GOT3 (cell line): Measurements from ENCODE around the gene DAZAP1.
"Not testable (repeated sequence)": the region's sequence is repeated elsewhere in the genome, so short reads cannot be mapped to it uniquely, and the experiment has no call there.

Experiments used
- DNase-seq: peaks from one replicate; lab custom pipeline; 2025; ENCODE audit warnings: mixed read lengths; lab: John Stamatoyannopoulos, UW

The DAZAP1 gene

GRCh38 chr19:1411255-1412191 lies 4.1 kb downstream of the DAZAP1 start:
- no peak for DNase-seq

GRCh38 chr19:1412323-1412923 lies 5.0 kb downstream of the DAZAP1 start:
- no peak for DNase-seq

GRCh38 chr19:1412995-1413800 lies 5.8 kb downstream of the DAZAP1 start:
- no peak for DNase-seq

DNA sequence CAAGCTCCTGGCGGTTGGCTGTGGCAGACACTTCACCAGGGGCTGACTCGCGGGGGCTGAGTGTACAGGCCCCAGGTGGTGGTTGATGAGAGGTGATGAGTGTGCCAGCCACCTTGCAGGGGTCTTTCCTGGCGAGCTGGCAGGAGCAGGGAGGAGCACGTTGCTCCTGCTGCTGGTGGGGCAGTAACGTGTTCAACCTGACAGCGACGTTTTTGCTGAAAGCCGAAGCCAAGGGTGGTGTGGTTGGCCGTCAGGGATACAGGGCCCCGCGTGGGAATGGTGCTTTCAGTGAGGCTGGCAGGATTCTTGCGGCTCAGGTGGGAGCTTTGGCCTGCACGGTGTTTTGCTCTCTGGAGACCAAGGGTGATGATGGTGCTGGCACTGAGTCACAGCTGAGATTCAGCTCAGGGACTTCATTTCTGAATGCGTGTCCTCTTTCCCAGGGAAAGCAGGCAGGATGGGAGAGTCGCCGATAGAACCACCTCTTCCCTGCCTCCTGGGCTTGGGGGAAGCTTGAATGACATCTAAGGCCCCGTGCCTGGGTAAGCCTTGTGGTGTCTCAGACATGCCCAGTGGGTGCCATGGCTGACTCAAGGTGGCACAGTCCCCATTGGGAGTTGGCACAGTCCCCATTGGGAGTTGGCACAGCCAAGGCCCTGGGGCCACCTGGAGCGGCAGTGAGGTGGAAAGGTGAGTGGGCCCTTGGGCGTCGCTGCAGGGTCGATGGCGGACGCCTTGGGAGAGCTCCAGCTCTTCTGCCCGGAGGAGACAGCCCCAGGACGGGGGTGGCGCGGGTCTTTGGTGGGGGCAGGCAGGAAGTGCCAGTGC lies 8.8 kb downstream of the DAZAP1 start:
- no peak for DNase-seq

DNA sequence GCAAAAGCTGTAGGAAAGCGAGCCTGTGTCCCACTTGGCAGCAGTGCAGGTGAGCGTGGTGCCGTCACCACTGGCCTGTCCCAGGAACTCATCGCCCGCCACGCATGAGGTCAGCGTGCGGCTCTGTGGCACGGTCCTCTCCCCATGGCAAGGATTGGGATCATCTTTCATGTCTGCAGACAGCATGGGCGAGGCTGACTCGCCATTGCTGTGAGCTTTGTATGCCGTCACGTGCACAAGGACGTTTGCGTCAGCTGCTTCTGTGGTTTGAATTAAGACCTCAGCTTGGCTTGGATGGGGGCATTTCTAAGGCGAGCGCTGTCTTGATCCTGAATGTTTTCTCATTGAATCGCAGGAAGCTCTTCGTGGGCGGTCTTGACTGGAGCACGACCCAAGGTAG lies 9.8 kb downstream of the DAZAP1 start:
- DNase-seq: no peak

- no peak for DNase-seq
These were observed 10.5 kb downstream of the DAZAP1 start for GRCh38 chr19:1417681-1418495.

- DNase-seq: no peak
These were observed 11.1 kb downstream of the DAZAP1 start for GRCh38 chr19:1418496-1418775.

DNA sequence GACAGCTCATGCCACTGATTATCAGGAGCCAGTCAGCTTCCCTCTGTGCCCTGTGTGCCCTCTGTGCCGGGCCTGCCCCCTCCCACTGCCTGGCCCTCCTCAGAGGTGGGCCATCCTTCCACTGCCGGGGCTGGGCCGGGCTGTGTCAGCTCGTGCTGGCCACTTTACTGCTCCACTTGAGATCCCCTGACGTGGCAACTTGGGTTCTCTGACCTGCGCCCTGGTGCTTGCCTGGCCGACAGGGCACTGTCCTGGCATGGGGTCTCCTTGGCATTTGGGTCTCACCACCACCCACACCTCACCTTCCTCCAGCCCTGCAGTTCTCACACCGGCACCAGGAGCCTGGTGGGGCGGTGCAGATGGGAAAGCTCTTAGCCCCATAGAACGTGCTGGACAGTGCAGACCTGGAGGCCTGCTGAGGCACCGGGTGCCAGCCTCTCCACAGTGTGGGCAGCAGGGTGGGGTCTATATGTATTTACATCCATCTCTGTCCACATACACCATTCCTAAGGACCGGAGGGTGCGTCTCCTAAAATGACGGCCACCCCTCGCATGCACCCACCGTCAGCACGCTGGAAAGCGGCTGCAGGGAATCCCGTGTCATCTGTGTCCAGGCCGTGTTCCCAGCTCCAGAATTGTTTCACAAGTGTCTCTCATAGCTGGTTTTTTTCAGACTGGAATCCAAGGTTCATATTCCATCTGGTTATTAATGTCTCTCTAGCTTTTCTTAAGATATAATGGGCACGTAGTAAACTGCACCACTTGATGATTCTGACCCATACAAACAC lies 11.8 kb downstream of the DAZAP1 start:
- no peak for DNase-seq

- not testable (repeated sequence) for DNase-seq
These were observed 12.7 kb downstream of the DAZAP1 start for GRCh38 chr19:1420085-1420484.

GRCh38 chr19:1420590-1420989 lies 13.2 kb downstream of the DAZAP1 start:
- DNase-seq: no peak

- no peak for DNase-seq
These were observed 14.0 kb downstream of the DAZAP1 start for GRCh38 chr19:1421218-1421957.

DNA sequence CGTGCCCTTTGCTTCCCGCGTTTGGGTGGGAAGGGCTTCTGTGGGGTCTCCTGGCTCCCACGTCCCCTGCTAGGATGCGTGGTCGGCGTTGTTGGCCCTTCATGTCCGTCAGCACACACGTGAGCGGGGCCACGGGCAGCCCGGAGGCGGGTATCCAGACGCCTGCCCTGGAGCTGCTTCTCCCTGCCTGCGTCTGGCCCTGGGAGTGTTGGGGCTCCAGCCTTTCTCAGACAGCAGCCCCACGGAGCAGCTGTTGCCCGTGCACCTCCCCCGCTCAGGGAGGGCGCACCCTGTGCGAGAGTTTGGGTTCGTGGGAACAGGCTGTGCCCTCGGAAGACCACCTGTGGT lies 14.5 kb downstream of the DAZAP1 start:
- DNase-seq: no peak

DNA sequence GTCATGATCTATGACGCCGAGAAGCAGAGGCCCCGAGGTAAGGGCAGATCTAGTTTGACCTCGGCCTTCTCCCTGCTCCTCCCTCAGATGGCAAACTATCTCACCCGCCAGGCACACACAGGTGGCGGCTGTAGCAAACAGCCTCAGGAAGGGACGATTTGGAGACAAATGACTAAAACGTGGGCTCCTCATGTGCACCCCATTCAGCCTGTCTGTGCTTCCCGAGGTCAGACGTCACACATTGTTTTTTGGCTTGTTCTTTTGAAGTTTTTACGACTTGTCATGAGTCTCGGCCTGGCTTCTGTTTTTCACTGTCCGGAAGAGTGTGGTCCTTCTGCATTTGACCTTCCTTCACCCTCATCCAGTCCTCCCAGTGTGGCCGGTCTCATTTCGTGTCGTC lies 15.0 kb downstream of the DAZAP1 start:
- no peak for DNase-seq

GRCh38 chr19:1422943-1423342 lies 15.6 kb downstream of the DAZAP1 start:
- no peak for DNase-seq

DNA sequence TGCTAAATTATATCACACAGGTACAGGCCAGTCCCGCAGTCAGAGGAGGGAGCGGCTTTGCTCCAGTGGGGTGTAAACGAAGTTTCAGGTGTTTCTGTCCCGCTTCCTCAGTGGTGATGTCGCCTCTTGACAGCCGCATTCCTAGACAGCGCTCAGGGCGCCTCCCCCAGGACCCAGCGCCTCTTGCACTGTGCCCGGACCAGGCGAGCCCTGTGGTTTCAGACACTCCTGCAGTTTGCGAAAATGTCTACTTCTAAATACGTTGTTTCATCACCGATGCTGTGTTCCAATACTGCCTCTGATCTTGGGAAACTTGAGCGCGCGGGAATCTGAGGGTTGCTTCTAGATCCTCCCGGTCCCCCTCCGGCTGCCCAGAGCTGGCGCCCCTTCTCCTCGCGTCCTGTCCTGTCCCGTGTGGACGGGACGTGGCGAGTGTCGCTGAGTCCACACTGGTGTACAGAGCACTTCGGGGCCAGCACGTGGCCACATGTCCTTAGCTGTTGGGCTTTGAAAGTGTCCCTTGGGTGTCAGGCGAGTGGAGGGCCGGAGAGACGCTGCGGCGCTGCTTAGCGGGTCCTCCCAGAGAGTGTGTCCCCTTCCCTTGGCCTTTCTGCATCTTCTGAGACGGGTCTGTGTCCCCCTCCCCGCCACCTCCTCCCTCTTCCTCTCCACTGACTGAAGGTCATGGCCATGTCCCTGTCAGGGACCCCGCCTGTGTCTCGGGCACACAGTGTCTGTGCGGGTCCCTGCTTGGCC lies 16.2 kb downstream of the DAZAP1 start:
- no peak for DNase-seq

- no peak for DNase-seq
These were observed 17.0 kb downstream of the DAZAP1 start for GRCh38 chr19:1424192-1424955.

GRCh38 chr19:1425102-1425837 lies 17.9 kb downstream of the DAZAP1 start:
- no peak for DNase-seq
